ENCODE results near the gene PTPRN2.

Gene PTPRN2

GRCh38 chr7:157657741-157658740, 929.6 kb downstream of the PTPRN2 start:
- no peak for DNase-seq (ENCODE audit: low read depth)

GRCh38 chr7:157656195-157656769, 931.3 kb downstream of the PTPRN2 start:
- DNase-seq (ENCODE audit: low read depth) = no peak

- no peak for DNase-seq (ENCODE audit: low read depth)
Observed at GRCh38 chr7:157654350-157654749, 933.3 kb downstream of the PTPRN2 start.

- DNase-seq (ENCODE audit: low read depth) = no peak
Observed at GRCh38 chr7:157653827-157654207, 933.8 kb downstream of the PTPRN2 start.

GRCh38 chr7:157652954-157653826, 934.4 kb downstream of the PTPRN2 start:
- DNase-seq (ENCODE audit: low read depth) = no peak

GRCh38 chr7:157652161-157652953, 935.3 kb downstream of the PTPRN2 start:
- no peak for DNase-seq (ENCODE audit: low read depth)

GRCh38 chr7:157651366-157652160, 936.1 kb downstream of the PTPRN2 start:
- DNase-seq (ENCODE audit: low read depth) = no peak

GRCh38 chr7:157650801-157651200, 936.8 kb downstream of the PTPRN2 start:
- DNase-seq (ENCODE audit: low read depth) = no peak

- DNase-seq (ENCODE audit: low read depth) = no peak
Observed at GRCh38 chr7:157650131-157650631, 937.4 kb downstream of the PTPRN2 start.

- no peak for DNase-seq (ENCODE audit: low read depth)
Observed at GRCh38 chr7:157646551-157646950, 941.1 kb downstream of the PTPRN2 start.

- DNase-seq (ENCODE audit: low read depth) = no peak
Observed at GRCh38 chr7:157645539-157645938, 942.1 kb downstream of the PTPRN2 start.

GRCh38 chr7:157644946-157645345, 942.7 kb downstream of the PTPRN2 start:
- DNase-seq (ENCODE audit: low read depth) = no peak

- DNase-seq (ENCODE audit: low read depth) = no peak
Observed at GRCh38 chr7:157643525-157643970, 944.1 kb downstream of the PTPRN2 start.

- DNase-seq (ENCODE audit: low read depth) = no peak
Observed at GRCh38 chr7:157641866-157642265, 945.8 kb downstream of the PTPRN2 start.

- no peak for DNase-seq (ENCODE audit: low read depth)
Observed at GRCh38 chr7:157640144-157640543, 947.5 kb downstream of the PTPRN2 start.

- DNase-seq (ENCODE audit: low read depth) = no peak
Observed at GRCh38 chr7:157638563-157638962, 949.1 kb downstream of the PTPRN2 start.

- no peak for DNase-seq (ENCODE audit: low read depth)
Observed at GRCh38 chr7:157637216-157637949, 950.2 kb downstream of the PTPRN2 start.

- DNase-seq (ENCODE audit: low read depth) = no peak
Observed at GRCh38 chr7:157635669-157636068, 952.0 kb downstream of the PTPRN2 start.

- no peak for DNase-seq (ENCODE audit: low read depth)
Observed at GRCh38 chr7:157635148-157635500, 952.5 kb downstream of the PTPRN2 start.
